Amygdala (tissue), 56 donors: ENCODE results near the gene NMNAT3.
"Not testable (repeated sequence)": the region's sequence is repeated elsewhere in the genome, so short reads cannot be mapped to it uniquely, and the experiment has no call there.

Source experiments
- DNase-seq, 56 donors: peaks; one replicate each; lab custom pipeline; 2025; lab: John Stamatoyannopoulos, UW

NMNAT3 gene

GRCh38 chr3:139586420-139587017, 91.3 kb downstream of the NMNAT3 start:
- DNase-seq = no peak

- DNase-seq = no peak
These were observed 92.0 kb downstream of the NMNAT3 start for GRCh38 chr3:139585820-139586219.

- DNase-seq = not testable (repeated sequence)
These were observed 94.1 kb downstream of the NMNAT3 start for GRCh38 chr3:139583651-139584050.

- no peak for DNase-seq
These were observed 99.0 kb downstream of the NMNAT3 start for GRCh38 chr3:139578783-139579182.

GRCh38 chr3:139577909-139578308, 99.9 kb downstream of the NMNAT3 start:
- DNase-seq = no peak

GRCh38 chr3:139577346-139577745, 100.4 kb downstream of the NMNAT3 start:
- DNase-seq = no peak

- DNase-seq = peak in 8 of 56 donors; percentile 9 to 49 (median 27)
These were observed 103.5 kb downstream of the NMNAT3 start for GRCh38 chr3:139574026-139574947.

- no peak for DNase-seq
These were observed 104.7 kb downstream of the NMNAT3 start for GRCh38 chr3:139572847-139573672.

GRCh38 chr3:139571711-139572110, 106.1 kb downstream of the NMNAT3 start:
- no peak for DNase-seq

DNA sequence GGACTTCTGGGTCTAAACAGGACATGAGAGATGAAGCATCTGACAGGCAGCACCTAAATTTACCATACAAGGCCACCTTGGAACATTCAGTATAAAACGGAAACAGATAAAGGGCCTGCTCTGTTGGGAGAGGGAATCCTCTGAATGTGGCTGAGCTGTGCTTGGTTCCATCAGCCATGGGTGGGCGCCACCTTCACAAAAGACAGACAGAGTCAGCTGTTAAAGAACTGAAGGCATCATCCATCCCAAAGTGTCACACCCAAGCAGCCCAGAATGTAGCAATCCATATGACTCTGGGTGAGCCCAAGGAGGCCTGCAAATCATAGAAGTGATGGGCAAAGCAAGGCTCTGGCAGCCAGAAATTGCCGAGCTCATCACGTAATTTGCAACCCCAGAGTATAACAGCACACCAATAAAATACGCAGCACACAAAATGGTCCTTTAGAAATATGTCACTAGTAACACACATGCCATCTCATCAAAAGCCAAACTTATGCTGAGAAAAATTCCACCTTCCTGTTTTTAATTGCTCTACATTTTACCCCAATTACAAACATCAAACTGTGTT, 113.4 kb downstream of the NMNAT3 start:
- no peak for DNase-seq

GRCh38 chr3:139561959-139562676, 115.7 kb downstream of the NMNAT3 start:
- peak in 15 of 56 donors; percentile 5 to 38 (median 21) for DNase-seq

DNA sequence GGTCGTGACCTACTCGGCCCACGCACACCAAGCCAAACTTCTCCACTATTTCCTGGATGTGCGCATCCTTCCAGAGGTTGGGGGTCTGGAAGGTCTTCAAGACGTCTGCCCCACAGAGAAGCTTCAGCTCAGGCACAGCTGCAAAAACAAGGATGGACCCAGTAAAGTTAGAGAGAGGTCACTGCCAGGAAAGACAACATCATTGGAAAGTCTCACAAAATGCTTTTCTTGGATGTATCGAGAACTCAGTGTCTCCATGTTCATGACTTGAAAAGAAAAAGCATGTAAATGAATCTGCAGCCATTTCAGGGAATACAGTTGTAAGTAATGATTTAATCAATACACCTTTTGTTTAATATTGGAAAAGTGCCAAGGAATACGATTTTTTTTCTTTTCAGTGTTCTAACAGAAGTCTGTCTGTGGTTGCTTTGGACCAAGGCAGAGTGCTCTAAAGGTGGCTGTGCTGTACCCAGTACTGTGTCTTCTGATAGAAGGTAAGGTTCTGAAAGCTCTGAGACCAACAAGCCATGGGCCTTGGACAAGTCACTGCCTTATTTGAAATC, 116.4 kb downstream of the NMNAT3 start:
- no peak for DNase-seq

DNA sequence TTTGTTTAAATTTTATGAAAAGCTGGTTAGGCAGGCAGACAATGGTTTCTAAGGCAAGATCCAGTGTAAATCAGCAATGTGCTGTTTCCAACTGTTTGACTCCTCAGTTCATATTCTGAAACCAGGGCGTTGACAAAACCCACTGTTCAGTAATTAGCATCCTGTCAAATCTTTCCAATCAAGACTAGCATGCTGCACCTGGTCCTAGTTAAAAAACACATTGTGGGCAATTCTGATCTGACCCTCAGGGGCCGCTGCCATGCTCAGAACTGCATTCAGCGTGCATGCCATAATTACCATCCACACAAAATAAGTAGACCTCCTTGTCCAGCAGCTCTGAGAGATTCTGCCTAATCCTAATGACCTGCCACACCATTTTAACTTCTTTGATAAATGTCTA, 117.4 kb downstream of the NMNAT3 start:
- no peak for DNase-seq

GRCh38 chr3:139559541-139559940, 118.2 kb downstream of the NMNAT3 start:
- DNase-seq = no peak

- DNase-seq = no peak
These were observed 119.2 kb downstream of the NMNAT3 start for GRCh38 chr3:139558351-139559266.

DNA sequence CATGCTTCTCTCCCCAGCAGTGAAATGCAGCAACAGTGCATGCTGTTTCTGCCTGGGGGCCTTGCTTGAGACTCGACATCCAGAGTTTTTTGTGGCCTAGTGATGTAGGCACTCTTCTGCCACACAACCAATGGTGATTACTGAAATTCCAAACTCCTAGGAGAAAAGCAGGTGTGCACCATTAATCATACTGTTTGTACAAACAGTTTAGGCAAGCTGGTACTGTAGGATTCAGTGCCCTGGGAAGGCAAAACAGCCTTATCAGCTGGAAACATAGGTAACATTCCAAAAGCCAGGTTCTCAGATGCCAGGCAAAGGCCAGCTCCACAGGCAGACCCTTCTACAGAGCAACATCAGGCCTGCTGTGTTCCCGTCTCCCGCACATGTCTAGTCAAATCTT, 120.7 kb downstream of the NMNAT3 start:
- DNase-seq = no peak

GRCh38 chr3:139555249-139555648, 122.5 kb downstream of the NMNAT3 start:
- DNase-seq = no peak

GRCh38 chr3:139554628-139555027, 123.1 kb downstream of the NMNAT3 start:
- DNase-seq = no peak
